Body of pancreas (tissue), 4 donors: ENCODE measurements around the gene SMIM29. TPM values are rescaled to one million over a fixed set of nuclear protein-coding genes. Genes with fewer than 3 reads are reported as not detected.

Source experiments
- ATAC-seq: fragments of 150-250 bp; one replicate; pipeline ENCODE4 v1.9.1; 2016
- DNase-seq, 4 donors: peaks; one replicate each; pipeline ENCODE4 v3.0.0-alpha.2; 2019
- H3K27ac ChIP-seq, 4 donors: fragments of 200-600 bp; sonication (generic); 1 replicate in 3 of 4; 2 replicates in 1 of 4; pipeline versions ENCODE4 v1.5.1 to v1.6.1; 2016 to 2019; ENCODE audit warnings: mild to moderate bottlenecking in 1 of 4, mixed read lengths in 1 of 4, moderate library complexity in 1 of 4
- H3K27me3 ChIP-seq, 2 donors: fragments of 200-600 bp; sonication (generic); one replicate each; pipeline ENCODE4 v1.6.0; 2016; ENCODE audit warnings: mild to moderate bottlenecking in 1 of 2
- H3K36me3 ChIP-seq, 2 donors: fragments of 200-600 bp; sonication (generic); replicated peaks in 1 of 2; 2 replicates each; pipeline ENCODE4 v1.5.1; 2016; ENCODE audit warnings: low read depth in 2 of 2; ENCODE audit not compliant: insufficient read depth in 1 of 2
- H3K4me1 ChIP-seq: fragments of 200-600 bp; sonication (generic); one replicate; pipeline ENCODE4 v1.6.0; 2016
- H3K4me3 ChIP-seq, 2 donors: fragments of 200-600 bp; sonication (generic); 1 replicate in 1 of 2; 2 replicates in 1 of 2; pipeline ENCODE4 v1.5.1; 2016 to 2019
- H3K9me3 ChIP-seq, 3 donors: fragments of 200-600 bp; sonication (generic); 1 replicate in 2 of 3; 2 replicates in 1 of 3; pipeline ENCODE4 v1.5.1; 2016
- POLR2A ChIP-seq, 3 donors: fragments of 450-650 bp; IDR thresholded peaks; one replicate each; pipeline ENCODE4 v1.6.1; 2016; ENCODE audit warnings: antibody characterized with exemption in 3 of 3, mild to moderate bottlenecking in 2 of 3
- WGBS, 2 donors: methylation state at CpG; one replicate each; pipeline ENCODE4 v1.1.5; 2017; 5-methylcytosine and 5-hydroxymethylcytosine counted together
- intact Hi-C: fragments of 100-400 bp; cut with DNase I; formaldehyde crosslinking; loops from one replicate; pipeline ENCODE4 v1.15.1; 2023
- total RNA-seq, 2 donors: library from RNA; depleted of rRNA; stranded (reverse); fragments of >200 nt; gene quantifications; one replicate each; pipeline ENCODE4 v1.1.0, GENCODE V29; 2016
- TF ChIP-seq, protein P1 (sequence below), 7 experiments: fragments of 450-650 bp in 4 of 7; fragments of 200-600 bp in 3 of 7; sonication (generic) in 3 of 7; IDR thresholded peaks; one replicate each; pipeline ENCODE4 v1.5.1; 2016 to 2019; ENCODE audit warnings: antibody characterized with exemption in 7 of 7

Gene SMIM29
- total RNA-seq, 2 donors from 2014 or later = 8.6 to 21.5 TPM

GRCh38 chr6:34225551-34225950, 23.3 kb downstream of the SMIM29 start:
- WGBS, 2 donors = 71 to 75% methylated on average over 5 of the region's 5 CpGs
- TF ChIP-seq, protein P1, sequence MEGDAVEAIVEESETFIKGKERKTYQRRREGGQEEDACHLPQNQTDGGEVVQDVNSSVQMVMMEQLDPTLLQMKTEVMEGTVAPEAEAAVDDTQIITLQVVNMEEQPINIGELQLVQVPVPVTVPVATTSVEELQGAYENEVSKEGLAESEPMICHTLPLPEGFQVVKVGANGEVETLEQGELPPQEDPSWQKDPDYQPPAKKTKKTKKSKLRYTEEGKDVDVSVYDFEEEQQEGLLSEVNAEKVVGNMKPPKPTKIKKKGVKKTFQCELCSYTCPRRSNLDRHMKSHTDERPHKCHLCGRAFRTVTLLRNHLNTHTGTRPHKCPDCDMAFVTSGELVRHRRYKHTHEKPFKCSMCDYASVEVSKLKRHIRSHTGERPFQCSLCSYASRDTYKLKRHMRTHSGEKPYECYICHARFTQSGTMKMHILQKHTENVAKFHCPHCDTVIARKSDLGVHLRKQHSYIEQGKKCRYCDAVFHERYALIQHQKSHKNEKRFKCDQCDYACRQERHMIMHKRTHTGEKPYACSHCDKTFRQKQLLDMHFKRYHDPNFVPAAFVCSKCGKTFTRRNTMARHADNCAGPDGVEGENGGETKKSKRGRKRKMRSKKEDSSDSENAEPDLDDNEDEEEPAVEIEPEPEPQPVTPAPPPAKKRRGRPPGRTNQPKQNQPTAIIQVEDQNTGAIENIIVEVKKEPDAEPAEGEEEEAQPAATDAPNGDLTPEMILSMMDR (IDR thresholded peaks at IDR 0.05) = no peak
- no peak for TF ChIP-seq POLR2A (IDR thresholded peaks at IDR 0.05)
- intact Hi-C loops = no loop called here
- no peak overlapping the region for H3K27ac ChIP-seq
- DNase-seq (no peak), ATAC-seq (no peak)
- no peaks in the 10 kb centered on the region for H3K9me3 ChIP-seq
- peaks cover 12% of the 10 kb centered on the region for H3K4me1 ChIP-seq
- H3K4me3 ChIP-seq = no peak overlapping the region
- no peaks in the 10 kb centered on the region for H3K36me3 ChIP-seq
- H3K27me3 ChIP-seq = no peaks in the 10 kb centered on the region

GRCh38 chr6:34223956-34224940, 24.6 kb downstream of the SMIM29 start:
- 2 to 5% methylated on average over 17 to 52 of the region's 55 CpGs for WGBS, 2 donors
- DNase-seq = peak; percentile 93 to 96 (median 96)
- H3K27ac ChIP-seq = peak overlapping the region; percentile 89 to 100 (median 95)
- H3K4me1 ChIP-seq = peaks cover 12% of the 10 kb centered on the region
- no peaks in the 10 kb centered on the region for H3K27me3 ChIP-seq
- ATAC-seq = peak; percentile 99
- peak; percentile 68 to 82 (median 81) for TF ChIP-seq POLR2A (IDR thresholded peaks at IDR 0.05)
- TF ChIP-seq, protein P1 (IDR thresholded peaks at IDR 0.05) = no peak
- H3K4me3 ChIP-seq = peak overlapping the region in 1 of 2 donors; percentile 54
- no peaks in the 10 kb centered on the region for H3K9me3 ChIP-seq
- H3K36me3 ChIP-seq = no peaks in the 10 kb centered on the region
- intact Hi-C loops = no loop called here

- intact Hi-C loops = no loop called here
- Histone ChIP-seq H3K27me3 (no peaks in the 10 kb centered on the region), H3K36me3 (no peaks in the 10 kb centered on the region), H3K9me3 (no peaks in the 10 kb centered on the region), H3K27ac (peak overlapping the region in 3 of 4 donors; percentile 68 to 99 (median 91)), H3K4me3 (no peak overlapping the region), H3K4me1 (peaks cover 12% of the 10 kb centered on the region)
- WGBS, 2 donors = 25 to 29% methylated on average over 16 of the region's 16 CpGs
- ATAC-seq (peak; percentile 30), DNase-seq (peak in 3 of 4 donors; percentile 32 to 42 (median 33))
- no peak for TF ChIP-seq POLR2A (IDR thresholded peaks at IDR 0.05)
- TF ChIP-seq, protein P1 (IDR thresholded peaks at IDR 0.05) = no peak
Observed at GRCh38 chr6:34223381-34223955, 25.3 kb downstream of the SMIM29 start.

DNA sequence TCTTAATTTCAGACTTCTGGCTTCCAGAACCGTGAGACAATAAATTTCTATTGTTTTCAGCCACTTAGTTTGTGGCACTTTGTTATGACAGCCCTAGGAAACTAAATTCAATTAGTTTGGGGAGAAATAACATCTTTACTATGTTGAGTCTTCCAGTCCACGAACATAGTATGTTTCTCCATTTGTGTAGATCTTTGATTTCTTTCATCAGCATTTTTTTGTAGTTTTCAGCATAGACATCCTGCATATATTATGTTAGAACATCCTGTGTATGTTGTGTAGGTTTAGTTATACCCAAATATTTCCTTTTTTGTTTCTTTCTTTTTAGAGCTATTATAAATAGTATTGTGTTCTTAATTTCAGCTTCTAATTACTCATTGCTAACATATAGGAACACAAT, 30.1 kb downstream of the SMIM29 start:
- 47 to 59% methylated on average over 2 of the region's 2 CpGs for WGBS, 2 donors
- Histone ChIP-seq H3K4me3 (no peak overlapping the region), H3K4me1 (peaks cover 6% of the 10 kb centered on the region), H3K36me3 (no peaks in the 10 kb centered on the region), H3K27ac (no peak overlapping the region), H3K9me3 (no peaks in the 10 kb centered on the region), H3K27me3 (no peaks in the 10 kb centered on the region)
- DNase-seq = no peak
- intact Hi-C loops = no loop called here
- TF ChIP-seq, protein P1 (IDR thresholded peaks at IDR 0.05) = no peak
- no peak for TF ChIP-seq POLR2A (IDR thresholded peaks at IDR 0.05)
- no peak for ATAC-seq
